ENCODE data around the gene ETFRF1.

ETFRF1 gene

DNA sequence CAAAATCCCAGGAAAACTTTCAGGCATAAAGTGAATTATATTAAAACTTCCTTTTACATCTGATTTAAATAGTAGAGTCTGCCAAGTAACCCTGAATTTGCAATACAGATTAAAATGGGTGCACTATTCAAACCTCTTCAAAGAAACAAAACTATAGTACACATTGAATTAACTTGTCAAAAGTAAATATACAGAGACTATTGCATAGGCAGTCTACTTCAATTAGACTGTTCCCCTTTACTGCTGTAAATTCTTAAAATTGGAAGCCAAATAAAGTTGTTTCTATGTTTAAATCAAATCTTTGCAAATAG lies 48.6 kb downstream of the ETFRF1 start:
- intact Hi-C loops (cut with micrococcal nuclease) = loop anchor here (5.0 kb wide), 1 partner anchor 36 kb away; no protein-coding TSS in a partner anchor

DNA sequence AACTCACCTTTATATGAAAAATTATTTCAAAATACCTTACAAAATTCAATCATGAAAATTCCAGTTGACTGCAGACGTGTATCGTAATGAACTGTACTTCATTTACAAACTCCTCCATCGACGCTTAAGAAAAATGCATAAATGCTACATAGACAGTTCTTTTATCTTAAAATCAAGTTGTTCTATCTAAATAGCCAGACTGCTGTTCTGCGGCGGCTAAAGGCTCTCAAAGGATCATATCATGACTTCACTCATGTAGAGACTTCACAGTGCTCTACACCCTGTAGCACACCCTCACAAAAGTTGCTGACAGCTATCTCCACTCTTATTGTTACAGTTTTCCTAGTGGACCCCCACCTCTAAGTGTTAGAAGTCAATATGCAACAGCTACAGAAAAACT lies 50.5 kb downstream of the ETFRF1 start:
- Mint-ChIP-seq H3K36me3 (ENCODE audit: low read depth) (peaks cover 48% of the 10 kb centered on the region), H3K27ac (no peak overlapping the region), H3K4me3 (no peak overlapping the region), H3K4me1 (ENCODE audit: low read depth) (peaks cover 21% of the 10 kb centered on the region), H3K27me3 (no peaks in the 10 kb centered on the region), H3K9me3 (no peaks in the 10 kb centered on the region)
- intact Hi-C loops (cut with micrococcal nuclease) = no loop called here

More for the DNA sequence above, 48.6 kb downstream of the ETFRF1 start:
- H3K4me3 Mint-ChIP-seq = no peak overlapping the region
- H3K4me1 Mint-ChIP-seq (ENCODE audit: low read depth) = peaks cover 9% of the 10 kb centered on the region
- H3K27ac Mint-ChIP-seq = no peak overlapping the region
- H3K9me3 Mint-ChIP-seq = no peaks in the 10 kb centered on the region
- H3K27me3 Mint-ChIP-seq = no peaks in the 10 kb centered on the region
- peaks cover 50% of the 10 kb centered on the region for H3K36me3 Mint-ChIP-seq (ENCODE audit: low read depth)

DNA sequence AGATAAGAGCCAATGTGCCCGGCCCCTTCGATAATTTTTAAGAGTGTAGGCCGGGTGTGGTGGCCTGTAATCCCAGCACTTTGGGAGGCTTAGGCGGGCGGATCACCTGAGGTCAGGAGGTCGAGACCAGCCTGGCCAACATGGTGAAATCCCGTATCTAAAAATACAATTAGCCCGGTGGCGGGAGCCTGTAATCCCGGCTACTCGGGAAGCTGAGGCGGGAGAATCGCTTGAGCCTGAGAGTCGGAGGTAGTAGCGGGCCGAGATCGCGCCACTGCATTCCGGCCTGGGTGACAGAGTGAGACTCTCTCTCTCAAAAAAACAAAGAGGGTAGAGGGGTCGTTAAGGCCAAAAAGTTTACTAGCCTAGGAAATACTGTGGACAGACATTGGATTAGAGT lies 53.1 kb downstream of the ETFRF1 start:
- H3K4me1 Mint-ChIP-seq (ENCODE audit: low read depth) = peaks cover 21% of the 10 kb centered on the region
- peaks cover 5% of the 10 kb centered on the region for H3K27me3 Mint-ChIP-seq
- intact Hi-C loops (cut with micrococcal nuclease) = no loop called here
- H3K27ac Mint-ChIP-seq = no peak overlapping the region
- H3K4me3 Mint-ChIP-seq = no peak overlapping the region
- no peaks in the 10 kb centered on the region for H3K9me3 Mint-ChIP-seq
- peaks cover 46% of the 10 kb centered on the region for H3K36me3 Mint-ChIP-seq (ENCODE audit: low read depth)

DNA sequence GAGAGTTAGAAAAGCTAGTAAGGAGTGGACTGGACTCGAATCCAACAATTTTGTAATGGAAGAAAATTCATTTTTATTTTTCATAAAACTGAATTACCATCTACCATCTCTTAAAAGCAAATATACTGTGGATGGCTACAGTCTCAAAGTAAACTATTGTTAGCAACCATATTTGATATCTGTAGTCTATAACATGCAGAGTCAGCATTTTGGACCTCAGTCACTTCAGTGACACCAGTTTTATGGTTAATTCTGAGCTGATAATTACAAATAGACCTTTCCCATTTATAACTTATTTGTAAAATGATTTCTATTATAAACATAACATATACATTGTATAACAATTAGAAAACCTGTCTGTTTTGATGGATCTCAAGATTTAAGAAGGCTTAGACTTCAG lies 53.7 kb downstream of the ETFRF1 start:
- Mint-ChIP-seq H3K27ac (no peak overlapping the region), H3K27me3 (peaks cover 5% of the 10 kb centered on the region), H3K36me3 (ENCODE audit: low read depth) (peaks cover 40% of the 10 kb centered on the region), H3K9me3 (no peaks in the 10 kb centered on the region), H3K4me1 (ENCODE audit: low read depth) (peaks cover 21% of the 10 kb centered on the region), H3K4me3 (no peak overlapping the region)
- intact Hi-C loops (cut with micrococcal nuclease) = no loop called here

DNA sequence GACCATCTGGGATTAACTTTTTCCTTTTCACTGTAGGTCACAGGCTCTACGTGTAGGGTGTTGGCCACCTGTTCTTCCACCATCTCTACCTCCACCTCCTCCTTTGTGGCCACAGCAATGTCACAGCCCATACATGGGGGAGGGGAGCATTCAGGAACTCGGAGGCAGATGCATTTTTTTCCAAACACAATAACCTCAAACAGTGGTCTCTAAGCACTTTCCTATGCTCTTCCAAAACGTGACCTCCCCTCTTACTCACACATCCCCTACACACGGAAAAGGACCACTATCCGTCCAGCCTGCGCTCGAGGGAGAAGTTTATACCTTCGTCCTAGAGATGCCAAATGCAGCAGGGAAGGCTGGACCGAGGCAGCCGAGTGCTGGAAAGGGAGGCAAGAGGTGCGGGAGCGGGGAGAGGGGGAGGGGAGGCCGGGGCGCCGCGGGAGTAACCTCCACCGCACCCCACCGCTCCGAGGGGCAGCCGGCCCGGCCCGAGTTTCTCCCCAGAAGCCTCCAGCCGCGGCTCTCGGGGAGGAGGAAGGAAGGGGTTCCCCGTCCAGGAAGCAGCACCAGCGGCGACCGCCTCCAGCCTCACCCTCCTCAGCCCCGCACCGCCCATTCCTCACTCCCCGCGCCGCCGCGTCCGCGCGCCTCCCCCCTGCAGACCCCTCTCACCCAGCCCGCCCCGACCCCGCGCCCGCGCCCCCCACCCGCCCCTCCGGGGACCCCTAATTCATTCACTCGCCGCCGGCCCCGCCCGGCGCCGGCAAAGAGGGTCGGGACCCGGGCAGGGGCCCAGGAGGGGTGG lies 55.1 kb downstream of the ETFRF1 start:
- no peaks in the 10 kb centered on the region for H3K9me3 Mint-ChIP-seq
- H3K27me3 Mint-ChIP-seq = peaks cover 6% of the 10 kb centered on the region
- peak overlapping the region; percentile 93 for H3K27ac Mint-ChIP-seq
- intact Hi-C loops (cut with micrococcal nuclease) = loop anchor here (5.0 kb wide), 1 partner anchor 1222 kb away; no protein-coding TSS in a partner anchor
- peak overlapping the region; percentile 94 for H3K4me3 Mint-ChIP-seq
- H3K36me3 Mint-ChIP-seq (ENCODE audit: low read depth) = peaks cover 36% of the 10 kb centered on the region
- H3K4me1 Mint-ChIP-seq (ENCODE audit: low read depth) = peaks cover 21% of the 10 kb centered on the region

DNA sequence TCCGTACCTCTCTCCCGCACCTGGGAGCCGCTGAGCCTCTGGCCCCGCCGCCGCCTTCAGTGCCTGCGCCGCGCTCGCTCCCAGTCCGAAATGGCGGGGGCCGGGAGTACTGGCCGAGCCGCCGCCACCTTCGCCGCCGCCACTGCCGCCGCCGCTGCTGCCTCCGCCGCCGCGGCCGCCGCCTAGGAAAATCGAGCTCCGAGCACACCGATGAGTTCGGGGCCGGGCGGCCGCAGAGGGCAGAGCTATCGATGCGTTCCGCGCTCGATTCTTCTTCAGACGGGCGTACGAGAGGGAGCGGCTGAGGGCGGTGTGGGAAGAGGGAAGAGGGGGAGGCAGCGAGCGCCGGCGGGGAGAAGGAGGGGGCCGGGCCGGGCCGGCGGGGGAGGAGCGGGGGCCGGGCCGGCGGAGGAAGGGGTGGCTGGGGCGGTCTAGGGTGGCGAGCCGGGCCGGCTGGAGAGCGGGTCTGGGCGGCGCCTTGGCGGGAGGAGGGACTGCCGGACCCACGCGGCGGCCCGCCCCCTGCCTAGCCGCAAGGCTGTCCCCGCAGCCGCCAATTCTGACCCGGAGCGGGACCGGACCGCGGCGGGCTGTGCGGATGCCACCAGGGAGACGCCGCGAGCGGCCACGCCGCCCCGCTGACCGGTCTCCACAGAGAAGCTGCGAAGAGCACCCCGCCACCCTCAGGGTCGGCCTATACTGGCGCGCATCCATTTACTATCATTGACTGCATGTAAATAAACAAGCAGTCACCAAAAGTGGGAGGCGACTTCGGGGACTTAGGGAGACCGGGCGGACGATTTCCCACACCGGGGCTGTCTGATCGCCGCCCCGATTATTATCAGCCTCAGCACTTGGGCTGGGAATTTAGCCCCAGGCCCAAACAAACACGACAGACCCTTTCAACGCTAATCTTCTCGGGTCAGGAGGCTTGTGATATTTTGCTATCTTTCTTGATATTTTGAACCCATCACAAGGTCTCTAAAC lies 56.0 kb downstream of the ETFRF1 start, which contains the start of gene KRAS:
Gene KRAS (minus strand): TSS at position 186 of the 987 bp plus-strand sequence.
- no peaks in the 10 kb centered on the region for H3K9me3 Mint-ChIP-seq
- H3K4me1 Mint-ChIP-seq (ENCODE audit: low read depth) = peaks cover 15% of the 10 kb centered on the region
- peaks cover 7% of the 10 kb centered on the region for H3K27me3 Mint-ChIP-seq
- H3K36me3 Mint-ChIP-seq (ENCODE audit: low read depth) = peaks cover 29% of the 10 kb centered on the region
- intact Hi-C loops (cut with micrococcal nuclease) = loop anchor here (5.0 kb wide), 1 partner anchor 1221 kb away; no protein-coding TSS in a partner anchor
- peak within 1 kb of the TSS; percentile 93 for H3K27ac Mint-ChIP-seq
- peak within 1 kb of the TSS; percentile 94 for H3K4me3 Mint-ChIP-seq

DNA sequence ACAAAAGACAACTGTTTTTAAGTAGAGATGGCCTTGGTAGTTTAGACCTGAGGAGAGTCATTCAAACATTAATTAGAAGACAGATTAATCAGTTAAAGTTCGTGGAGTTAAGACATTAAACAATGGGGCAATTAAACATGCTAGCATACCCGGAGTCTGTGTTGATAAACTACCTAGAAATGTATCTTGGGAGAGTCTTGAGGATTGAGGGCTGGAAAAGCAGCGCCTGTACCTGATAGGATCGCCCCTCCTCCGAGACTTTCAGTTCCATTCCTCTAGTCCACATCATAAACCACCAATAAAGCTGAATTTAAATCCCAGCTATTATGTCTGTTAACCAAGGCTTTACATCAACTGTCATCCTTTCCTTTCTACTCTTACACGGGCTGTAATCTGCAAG lies 56.7 kb downstream of the ETFRF1 start:
- H3K4me1 Mint-ChIP-seq (ENCODE audit: low read depth) = peaks cover 12% of the 10 kb centered on the region
- H3K27me3 Mint-ChIP-seq = peaks cover 7% of the 10 kb centered on the region
- no peaks in the 10 kb centered on the region for H3K9me3 Mint-ChIP-seq
- peak overlapping the region; percentile 93 for H3K27ac Mint-ChIP-seq
- intact Hi-C loops (cut with micrococcal nuclease) = loop anchor here (5.0 kb wide), 1 partner anchor 1221 kb away; no protein-coding TSS in a partner anchor
- peak overlapping the region; percentile 94 for H3K4me3 Mint-ChIP-seq
- peaks cover 23% of the 10 kb centered on the region for H3K36me3 Mint-ChIP-seq (ENCODE audit: low read depth)

DNA sequence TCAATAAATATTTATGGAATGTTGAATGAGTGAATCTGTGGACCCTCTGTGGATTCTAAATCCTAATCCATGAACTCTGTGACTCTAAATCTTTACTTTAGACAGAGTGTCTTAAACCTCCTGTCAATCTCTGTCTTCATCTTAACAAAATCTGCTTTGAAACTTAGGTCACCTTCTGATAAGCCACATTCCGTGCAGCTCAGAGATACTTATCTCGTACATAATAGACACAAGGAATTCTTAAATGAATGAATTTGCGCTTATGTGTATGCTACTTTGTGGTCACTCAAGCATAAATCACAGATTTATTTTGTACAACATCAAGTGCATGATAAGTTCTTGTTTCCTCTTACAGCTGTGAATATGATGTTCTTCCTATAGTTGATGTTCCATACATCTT lies 57.9 kb downstream of the ETFRF1 start:
- Mint-ChIP-seq H3K27ac (no peak overlapping the region), H3K27me3 (peaks cover 7% of the 10 kb centered on the region), H3K36me3 (ENCODE audit: low read depth) (peaks cover 23% of the 10 kb centered on the region), H3K4me3 (no peak overlapping the region), H3K9me3 (no peaks in the 10 kb centered on the region), H3K4me1 (ENCODE audit: low read depth) (peaks cover 12% of the 10 kb centered on the region)
- intact Hi-C loops (cut with micrococcal nuclease) = loop anchor here (5.0 kb wide), 1 partner anchor 1219 kb away; no protein-coding TSS in a partner anchor

DNA sequence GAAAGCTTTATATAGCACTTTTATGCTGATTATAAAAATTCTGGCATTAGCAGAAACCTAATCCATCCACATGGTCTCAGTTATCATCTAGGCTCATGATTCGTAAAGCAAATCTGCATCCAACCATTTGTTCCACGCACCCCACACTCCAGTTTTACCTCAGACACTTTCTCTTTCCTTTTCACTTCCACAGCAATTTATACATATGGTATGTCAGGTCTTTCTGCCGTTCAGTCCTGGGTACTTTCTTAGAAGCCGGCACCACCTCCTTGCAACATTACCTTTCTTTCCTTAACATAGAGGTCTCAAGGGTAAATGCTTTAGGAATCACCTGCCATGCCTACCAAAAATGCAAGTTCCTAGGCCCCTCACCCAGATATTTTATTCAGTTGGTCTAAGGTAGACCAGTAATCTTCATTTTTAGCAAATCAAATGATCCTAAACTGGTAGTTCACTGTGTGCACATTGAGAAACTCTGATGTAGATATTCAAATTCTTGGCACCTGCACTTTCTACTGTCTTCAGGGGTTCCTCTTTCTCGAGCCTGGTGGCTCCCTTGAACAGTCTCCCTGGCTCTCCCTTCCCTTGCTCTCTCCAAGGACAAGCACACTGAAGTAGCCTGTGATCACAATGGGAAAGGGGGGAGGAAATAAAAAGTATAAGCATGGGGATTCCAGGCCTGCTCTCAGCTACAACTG lies 58.5 kb downstream of the ETFRF1 start:
- Mint-ChIP-seq H3K27ac (no peak overlapping the region), H3K36me3 (ENCODE audit: low read depth) (peaks cover 17% of the 10 kb centered on the region), H3K9me3 (no peaks in the 10 kb centered on the region), H3K27me3 (peaks cover 7% of the 10 kb centered on the region), H3K4me3 (no peak overlapping the region), H3K4me1 (ENCODE audit: low read depth) (peaks cover 12% of the 10 kb centered on the region)
- intact Hi-C loops (cut with micrococcal nuclease) = loop anchor here (1.0 to 5.0 kb wide), 2 partner anchors 44 to 1219 kb away; no protein-coding TSS in a partner anchor

DNA sequence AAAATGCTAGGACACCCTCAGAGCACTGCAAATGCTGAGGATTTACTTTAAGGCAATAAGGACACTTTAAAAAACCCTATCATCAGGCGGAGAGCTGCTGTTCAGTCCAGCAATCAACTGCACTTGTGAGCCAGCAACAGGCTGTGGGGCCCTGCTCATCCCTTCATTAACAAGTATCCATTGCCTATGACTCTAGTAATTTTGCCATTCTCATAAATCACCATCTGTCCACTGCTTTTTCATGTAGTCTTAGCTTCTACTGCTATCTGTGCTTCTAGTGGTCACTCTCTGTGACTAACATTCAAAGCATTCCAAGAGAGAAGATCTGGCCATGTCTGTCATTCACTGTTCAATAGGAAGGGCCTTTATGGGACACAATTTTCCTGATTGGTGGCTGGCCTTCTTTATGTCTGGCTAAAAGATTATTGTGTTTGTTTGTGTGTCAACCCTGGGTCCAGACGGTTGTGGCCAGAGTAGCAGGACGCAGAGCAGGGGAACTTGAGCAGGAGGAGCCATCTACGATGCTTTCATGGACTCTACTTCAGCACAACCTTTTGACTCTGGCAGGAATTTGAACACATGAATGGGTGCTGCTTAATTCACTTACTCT lies 59.3 kb downstream of the ETFRF1 start:
- H3K4me1 Mint-ChIP-seq (ENCODE audit: low read depth) = peaks cover 7% of the 10 kb centered on the region
- H3K36me3 Mint-ChIP-seq (ENCODE audit: low read depth) = peaks cover 16% of the 10 kb centered on the region
- H3K27me3 Mint-ChIP-seq = peaks cover 7% of the 10 kb centered on the region
- intact Hi-C loops (cut with micrococcal nuclease) = loop anchor here (1.0 to 5.0 kb wide), 2 partner anchors 45 to 1218 kb away; no protein-coding TSS in a partner anchor
- no peaks in the 10 kb centered on the region for H3K9me3 Mint-ChIP-seq
- H3K4me3 Mint-ChIP-seq = no peak overlapping the region
- H3K27ac Mint-ChIP-seq = no peak overlapping the region
